A204.1 (cell line): Measurements from ENCODE around the gene TMEM138.

Experiments
- FAIRE-seq: peaks from 2 replicates; lab custom pipeline; 2012; peaks lifted over from hg19 to GRCh38; lab: Jason Lieb, UNC

Gene TMEM138

DNA sequence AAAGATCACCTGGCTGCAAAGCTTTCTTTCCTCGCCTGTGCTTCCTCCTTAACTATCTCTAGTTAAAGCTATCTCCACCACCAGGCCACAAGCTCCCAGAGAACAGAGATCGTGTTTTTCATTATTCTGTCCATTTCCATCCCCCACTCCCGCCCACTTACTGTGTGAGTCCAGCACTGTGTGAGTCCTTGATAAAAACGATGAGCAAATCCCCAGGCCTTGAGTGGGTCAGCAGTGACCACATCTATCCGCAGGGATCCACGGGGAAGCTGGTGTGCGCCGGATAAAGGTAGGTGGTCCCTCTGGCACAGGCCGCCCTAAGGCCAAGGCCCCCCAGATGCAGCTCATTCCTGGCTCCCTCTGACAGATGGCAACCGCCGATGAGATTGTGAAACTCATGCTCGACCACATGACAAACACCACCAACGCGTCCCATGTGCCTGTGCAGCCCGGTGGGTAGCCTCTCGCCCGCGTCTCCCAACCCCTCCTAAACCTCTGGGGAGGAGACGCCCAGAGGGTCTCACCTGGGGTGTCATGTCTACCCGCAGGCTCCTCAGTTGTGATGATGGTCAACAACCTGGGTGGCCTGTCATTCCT lies 19.9 kb upstream of the TMEM138 start:
- no peak for FAIRE-seq

- no peak for FAIRE-seq
These were observed 18.1 kb upstream of the TMEM138 start for GRCh38 chr11:61343792-61344745.

GRCh38 chr11:61345170-61345610 lies 17.0 kb upstream of the TMEM138 start:
- FAIRE-seq, result no peak

GRCh38 chr11:61345954-61346843 lies 16.0 kb upstream of the TMEM138 start:
- no peak for FAIRE-seq

- FAIRE-seq, result no peak
These were observed 14.2 kb upstream of the TMEM138 start for GRCh38 chr11:61347916-61348461.

DNA sequence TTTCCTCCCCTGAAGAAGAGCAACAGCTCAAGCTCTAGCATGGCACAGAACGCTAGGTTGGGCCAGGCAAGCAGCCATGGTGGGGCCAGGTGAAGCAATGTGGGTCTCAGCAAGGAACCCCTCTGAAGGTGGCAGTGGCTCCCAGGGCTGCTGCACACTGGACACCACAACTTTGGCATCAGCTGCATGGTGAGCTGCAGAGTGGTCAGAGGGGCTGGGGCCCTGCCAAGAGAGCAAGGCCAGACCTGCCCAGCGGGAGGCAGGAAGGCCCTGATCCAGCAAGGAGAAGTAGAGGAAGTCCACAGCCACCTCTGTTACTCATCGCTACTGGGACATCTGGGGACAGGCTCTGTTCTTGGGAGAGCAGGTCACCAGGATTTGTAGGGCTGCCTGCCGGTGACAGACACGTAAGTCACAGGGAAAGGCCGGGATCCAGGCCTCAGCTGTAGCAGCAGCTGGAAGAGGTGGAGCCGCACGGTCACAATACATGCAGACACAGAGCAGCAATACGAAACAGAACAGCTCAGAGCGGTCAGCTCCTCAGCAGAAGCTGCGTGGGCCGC lies 12.9 kb upstream of the TMEM138 start:
- no peak for FAIRE-seq

DNA sequence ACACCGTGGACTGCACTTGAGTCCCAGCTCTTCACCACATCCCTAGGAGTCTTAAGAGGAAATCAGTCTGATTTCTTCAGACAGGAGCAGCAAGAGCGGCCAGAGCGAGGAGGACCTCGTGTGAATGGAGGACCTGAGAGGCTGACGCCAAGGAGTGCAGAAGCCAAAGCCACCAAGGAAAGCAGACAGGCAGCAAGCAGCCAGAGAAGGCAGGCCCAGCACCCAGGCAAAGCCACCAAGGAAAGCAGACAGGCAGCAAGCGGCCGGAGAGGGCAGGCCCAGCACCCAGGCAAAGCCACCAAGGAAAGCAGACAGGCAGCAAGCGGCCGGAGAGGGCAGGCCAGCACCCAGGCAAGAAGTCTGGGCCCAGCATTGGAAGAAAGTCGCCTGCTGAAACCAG lies 12.3 kb upstream of the TMEM138 start:
- no peak for FAIRE-seq

DNA sequence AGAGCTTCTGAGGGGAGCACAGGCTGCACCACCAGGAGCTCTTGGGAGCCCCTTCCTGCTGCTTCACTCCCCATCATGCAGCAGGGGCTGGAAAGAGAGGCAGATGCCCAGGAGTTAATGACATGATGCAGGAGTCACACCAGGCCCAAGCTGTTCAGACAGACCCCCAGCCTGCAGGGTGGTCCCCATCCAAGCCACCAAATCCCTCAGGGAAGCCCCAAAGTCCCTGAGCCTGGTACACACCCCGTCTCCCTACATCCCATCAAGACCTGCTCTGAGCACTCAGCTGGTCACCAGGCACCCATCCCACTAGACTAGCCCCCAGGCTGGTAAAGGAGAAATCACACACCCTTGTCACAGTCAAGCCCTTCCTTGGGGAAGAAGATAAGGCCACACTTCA lies 11.8 kb upstream of the TMEM138 start:
- FAIRE-seq, result no peak

- FAIRE-seq, result no peak
These were observed 11.4 kb upstream of the TMEM138 start for GRCh38 chr11:61350803-61351202.

GRCh38 chr11:61352038-61352437 lies 10.1 kb upstream of the TMEM138 start:
- FAIRE-seq, result no peak

GRCh38 chr11:61353131-61354067 lies 8.8 kb upstream of the TMEM138 start:
- no peak for FAIRE-seq

- no peak for FAIRE-seq
These were observed 8.0 kb upstream of the TMEM138 start for GRCh38 chr11:61354208-61354607.

DNA sequence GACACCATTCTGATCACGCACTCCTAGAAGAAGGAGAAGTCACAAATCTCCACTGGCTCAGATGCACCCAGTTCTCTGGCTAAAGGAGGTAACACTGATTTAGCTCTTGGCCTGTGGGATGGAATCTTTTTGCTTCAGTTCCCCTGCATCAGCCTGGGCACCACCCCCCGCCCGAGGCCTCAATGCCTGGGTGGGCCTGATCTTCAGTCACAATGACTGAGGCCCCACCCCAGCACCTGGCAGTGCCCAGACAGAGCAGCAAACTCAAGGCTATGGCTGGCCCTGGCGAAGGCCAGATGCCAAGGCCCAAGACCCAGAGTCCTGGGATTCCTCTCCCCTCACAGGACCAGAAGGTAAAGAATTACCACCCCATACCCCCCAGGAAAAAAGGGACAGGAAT lies 5.5 kb upstream of the TMEM138 start:
- no peak for FAIRE-seq

DNA sequence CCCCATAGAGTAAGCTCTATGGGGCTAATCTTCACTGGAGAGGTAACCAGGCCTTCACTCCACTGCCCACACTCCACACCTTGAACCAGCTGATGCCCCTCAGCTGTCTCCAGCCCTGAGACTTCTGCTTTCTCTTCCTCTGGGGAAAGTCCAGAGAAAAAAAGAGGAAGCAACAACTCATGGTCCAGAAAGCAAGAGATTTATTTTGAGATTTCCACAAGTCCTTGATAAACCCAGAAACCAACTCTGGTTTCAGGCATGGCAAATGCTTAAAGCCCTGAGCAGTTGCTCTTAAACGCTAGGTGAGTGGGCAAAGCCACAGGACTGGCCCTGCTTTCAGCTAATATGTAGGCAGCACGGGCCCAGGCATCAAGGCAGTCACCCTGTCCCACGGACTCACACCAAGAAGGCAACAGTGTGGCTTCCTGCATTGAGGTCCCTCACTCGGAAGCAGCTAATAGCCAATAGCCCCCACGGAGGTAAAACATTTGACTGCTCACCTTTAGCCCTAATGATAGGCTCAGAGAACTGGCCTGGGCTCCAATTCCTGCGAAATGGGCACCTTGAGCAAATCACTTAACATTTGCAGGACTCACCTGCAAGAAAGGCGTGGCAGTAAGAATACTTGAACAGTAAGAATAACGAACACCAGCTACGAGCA lies 4.8 kb upstream of the TMEM138 start:
- FAIRE-seq, result no peak

DNA sequence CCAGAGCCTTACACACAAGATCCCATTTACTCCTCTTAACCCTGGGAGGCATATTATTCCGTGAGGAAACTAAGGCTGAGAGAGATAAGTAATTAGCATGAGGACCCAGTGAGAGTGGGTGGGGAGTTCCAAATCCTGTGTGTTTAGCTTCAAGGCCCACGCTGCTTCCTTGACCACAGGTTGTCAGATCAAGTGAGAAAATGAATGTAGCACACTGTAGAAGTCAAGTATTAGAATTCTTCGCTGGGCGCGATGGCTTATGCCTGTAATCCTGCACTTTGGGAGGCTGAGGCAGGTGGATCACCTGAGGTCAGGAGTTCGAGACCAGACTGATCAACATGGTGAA lies 4.3 kb upstream of the TMEM138 start:
- FAIRE-seq, result no peak

DNA sequence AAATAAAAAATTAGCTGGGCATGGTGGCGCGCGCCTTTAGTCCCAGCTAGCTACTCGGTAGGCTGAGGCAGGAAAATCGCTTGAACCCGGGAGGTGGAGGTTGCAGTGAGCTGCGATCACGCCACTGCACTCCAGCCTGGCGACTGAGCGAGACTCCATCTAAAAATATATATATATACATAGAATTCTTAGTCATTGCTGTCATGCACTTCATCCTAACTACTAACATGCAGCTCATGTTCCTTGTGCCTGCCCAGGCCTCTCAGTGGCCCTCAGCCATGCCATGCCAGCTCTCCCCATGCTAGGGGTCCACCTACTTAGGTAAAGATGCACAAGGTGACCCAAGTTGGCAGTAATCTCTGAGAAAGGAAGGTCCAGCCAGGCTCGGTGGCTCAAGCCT lies 3.6 kb upstream of the TMEM138 start:
- no peak for FAIRE-seq

DNA sequence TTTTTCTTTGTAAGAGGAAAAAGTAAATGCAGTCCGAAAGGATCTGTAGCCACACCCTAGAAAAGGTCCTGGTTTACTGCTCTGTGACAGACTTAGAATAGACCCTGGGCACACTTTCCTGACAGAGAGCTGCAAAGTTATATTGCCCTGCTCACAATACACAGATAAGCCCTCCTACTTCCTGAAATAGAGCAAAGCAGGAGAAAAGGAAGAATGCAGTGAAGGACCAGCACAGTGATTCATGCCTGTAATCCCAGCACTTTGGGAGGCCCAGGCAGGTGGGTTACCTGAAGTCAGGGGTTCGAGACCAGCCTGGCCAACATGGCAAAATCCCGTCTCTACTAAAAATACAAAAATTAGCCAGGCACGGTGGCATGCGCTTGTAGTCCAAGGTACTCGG lies 2.7 kb upstream of the TMEM138 start:
- no peak for FAIRE-seq

DNA sequence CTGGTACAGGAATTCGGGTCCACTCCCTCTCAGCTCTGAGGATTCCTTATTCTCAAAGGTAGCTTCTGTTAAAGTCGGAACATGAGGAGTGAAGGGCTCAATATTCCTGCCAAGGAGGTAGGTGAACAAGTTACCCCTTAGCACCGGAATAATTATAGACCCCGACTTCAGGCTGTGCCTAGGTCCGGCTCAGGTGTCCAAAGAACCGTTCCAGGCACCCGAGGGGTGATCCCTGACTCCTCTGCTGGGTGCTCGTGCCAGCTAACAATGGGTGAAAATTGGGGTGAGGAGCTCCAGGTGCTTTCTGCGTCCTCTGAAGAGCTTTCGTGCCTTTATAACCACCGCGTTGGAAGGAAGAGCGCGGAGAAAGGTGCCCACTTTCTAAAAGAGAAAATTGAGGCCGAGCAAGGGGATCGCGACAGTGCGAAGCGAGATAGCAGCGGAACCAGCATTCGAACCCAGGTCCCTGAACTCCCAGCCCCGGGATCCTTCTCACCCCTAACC lies 885 bp upstream of the TMEM138 start:
- FAIRE-seq, result no peak

DNA sequence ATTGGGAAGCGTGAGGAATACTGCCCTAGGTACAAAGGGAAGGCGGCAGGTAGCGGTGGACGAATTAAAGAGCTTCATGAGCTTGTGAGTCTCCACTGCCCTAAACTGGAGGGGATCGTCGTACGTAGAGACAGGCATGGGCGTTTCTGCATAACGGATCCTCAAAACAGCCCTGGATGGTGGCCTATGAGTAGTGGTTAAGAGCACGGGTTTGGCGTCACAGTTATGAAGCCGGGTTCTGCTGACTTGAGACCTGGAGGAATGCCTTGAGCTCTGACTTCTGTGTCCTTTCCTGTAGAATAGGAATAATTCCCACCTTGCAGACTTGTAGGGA lies 335 bp downstream of the TMEM138 start:
- no peak for FAIRE-seq

GRCh38 chr11:61364012-61364675 lies 2.0 kb downstream of the TMEM138 start:
- FAIRE-seq, result no peak
